Stimulated activated CD4-positive, alpha-beta T cell treated with anti-CD3 and anti-CD28 coated beads, Interleukin-4, amount 100 ng/mL, for 4 hours (primary cell): Measurements from ENCODE around the gene NEDD4L.
"Not testable (repeated sequence)": the region's sequence is repeated elsewhere in the genome, so short reads cannot be mapped to it uniquely, and the experiment has no call there.

Experiments
- DNase-seq, 2 experiments: peaks; one replicate each; pipeline ENCODE4 v3.0.0-alpha.2; 2020

Gene NEDD4L

GRCh38 chr18:58027341-58027740 lies 16.7 kb upstream of the NEDD4L start:
- DNase-seq = no peak

DNA sequence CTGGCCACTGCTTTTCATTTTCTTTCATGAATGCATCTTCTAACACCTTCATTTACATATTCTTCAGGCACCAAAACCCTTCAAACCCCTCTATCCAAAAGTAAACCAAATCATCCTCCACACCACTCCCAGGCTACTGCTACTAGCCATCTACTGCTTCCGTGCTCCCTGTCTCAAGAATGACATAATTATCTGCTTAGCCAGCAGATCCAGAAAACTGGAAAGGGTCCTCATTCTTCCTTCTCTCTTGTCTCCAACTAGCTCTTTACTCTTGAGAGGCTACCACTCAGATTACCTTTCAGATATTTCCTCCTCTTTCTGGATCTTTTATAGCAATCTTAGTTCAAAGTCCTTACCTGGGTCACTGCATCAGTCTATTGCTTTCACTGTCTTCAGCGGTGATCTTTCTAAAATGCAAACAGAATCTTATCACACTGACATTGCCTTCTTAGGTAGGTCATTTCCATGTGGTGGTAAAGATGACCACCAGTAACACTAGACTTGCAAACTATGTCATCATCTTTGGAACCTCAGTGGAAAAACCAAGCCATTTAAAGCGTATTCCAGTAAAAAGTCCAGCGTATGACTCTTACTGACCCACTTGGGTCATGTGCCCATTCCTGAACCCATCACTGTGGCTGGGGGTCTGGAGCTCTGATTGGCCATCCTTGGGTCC lies 15.8 kb upstream of the NEDD4L start:
- no peak for DNase-seq

DNA sequence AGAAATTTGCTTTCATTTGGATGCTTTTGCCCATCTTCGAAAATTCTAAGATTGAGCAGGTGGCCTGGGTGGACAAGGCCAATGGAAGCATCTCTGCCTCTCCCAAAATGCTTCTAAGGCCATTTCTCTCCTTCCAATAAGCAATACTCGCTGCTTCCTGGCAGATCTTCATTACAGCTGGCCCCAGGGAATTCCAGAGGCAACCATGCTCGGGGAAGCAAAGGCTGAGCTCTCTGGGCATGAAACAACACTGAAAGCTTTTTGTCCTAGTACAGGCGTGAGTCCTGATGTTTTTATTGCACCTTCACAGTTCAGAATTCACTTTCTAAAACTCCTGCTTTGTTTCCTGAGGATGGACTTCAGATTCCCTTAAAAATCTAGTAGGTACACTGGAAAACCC lies 11.8 kb upstream of the NEDD4L start:
- DNase-seq = no peak

DNA sequence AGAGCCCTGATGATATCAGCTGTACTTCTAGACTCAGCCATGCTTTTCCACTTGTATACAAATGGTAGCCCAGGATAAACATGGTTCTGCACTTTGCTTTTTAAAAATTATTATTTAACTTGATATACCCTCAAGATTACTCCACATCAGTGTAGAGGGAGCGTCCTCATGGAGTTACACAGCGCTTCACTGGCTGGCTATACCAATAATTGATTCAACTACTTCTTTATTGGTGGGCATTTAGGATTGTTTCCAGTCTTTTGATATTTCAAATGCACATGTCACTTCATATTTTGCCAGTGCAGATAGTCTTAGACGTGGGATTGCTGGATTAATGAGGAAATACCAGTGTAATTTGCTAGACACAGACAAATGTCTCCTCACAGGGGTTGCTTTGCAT lies 10.8 kb upstream of the NEDD4L start:
- DNase-seq = no peak

- DNase-seq = no peak
These were observed 9.7 kb upstream of the NEDD4L start for GRCh38 chr18:58034370-58034769.

DNA sequence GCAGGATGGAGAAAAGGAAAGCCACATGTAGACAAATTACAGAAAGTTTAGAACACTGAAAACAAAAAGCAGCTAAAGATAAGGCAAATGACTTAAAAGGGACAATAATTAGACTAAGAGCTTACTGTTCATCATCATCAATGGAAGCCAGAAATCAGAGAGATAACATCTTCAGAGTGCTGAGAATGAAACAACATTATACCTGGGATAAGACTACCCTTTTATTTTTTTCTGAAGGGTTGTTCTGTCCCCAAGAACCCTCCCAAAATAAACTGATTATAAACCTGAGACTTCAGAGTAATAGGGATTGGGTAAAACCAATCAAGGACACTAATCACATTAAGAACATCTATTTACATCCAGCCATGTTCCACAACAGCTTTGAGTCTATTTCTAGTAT lies 6.9 kb upstream of the NEDD4L start:
- no peak for DNase-seq

DNA sequence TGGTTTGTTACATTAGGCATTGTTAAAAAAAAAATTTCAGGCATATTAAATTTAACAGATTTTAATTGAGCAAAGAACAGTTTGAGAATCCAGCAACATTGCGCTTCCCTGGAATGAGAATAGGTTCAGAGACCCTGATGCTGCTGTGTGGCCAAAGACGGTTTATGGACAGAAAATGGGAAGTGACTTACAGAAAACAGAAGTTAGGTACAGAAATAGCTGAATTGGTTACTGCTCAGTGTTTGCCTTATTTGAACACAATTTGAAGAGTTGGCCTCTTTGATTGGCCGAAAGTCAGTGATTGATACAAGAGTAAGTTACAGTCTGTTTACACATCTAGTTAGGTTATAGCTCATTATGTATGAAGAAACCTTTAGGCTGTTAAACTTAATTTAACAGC lies 6.0 kb upstream of the NEDD4L start:
- no peak for DNase-seq

- no peak for DNase-seq
These were observed 2.4 kb upstream of the NEDD4L start for GRCh38 chr18:58041633-58042032.

DNA sequence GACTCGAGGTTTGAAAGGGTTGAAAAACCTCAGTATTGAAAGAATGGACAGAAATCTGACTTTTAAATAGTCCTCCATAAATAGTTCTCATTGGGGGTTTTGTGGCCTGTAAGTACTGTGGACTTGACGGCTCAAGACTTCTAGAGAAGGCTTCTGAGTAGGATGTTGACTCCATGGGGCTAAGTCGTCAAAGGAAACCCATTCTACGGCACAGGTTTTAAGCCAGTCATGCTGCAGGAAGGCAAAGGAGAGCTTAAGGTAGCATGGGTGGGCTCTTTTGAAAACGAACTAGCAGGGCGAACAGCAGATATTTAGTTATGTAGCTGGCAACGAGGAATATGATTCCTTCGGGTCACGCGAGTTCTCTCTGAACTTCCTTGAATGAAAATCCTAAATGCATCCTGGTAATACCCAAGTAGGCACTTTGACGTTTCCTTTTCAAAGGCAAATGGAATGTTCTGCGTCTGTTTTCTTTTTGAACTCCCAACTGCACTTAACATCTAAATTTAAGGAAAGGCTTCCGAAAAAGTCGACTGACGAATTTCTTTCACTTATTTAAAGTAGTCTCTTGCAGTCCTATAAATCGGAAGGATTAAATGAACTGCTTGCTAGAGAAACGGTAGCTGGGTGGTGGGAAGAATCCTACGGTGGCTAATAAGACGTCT lies 1.1 kb upstream of the NEDD4L start:
- no peak for DNase-seq

DNA sequence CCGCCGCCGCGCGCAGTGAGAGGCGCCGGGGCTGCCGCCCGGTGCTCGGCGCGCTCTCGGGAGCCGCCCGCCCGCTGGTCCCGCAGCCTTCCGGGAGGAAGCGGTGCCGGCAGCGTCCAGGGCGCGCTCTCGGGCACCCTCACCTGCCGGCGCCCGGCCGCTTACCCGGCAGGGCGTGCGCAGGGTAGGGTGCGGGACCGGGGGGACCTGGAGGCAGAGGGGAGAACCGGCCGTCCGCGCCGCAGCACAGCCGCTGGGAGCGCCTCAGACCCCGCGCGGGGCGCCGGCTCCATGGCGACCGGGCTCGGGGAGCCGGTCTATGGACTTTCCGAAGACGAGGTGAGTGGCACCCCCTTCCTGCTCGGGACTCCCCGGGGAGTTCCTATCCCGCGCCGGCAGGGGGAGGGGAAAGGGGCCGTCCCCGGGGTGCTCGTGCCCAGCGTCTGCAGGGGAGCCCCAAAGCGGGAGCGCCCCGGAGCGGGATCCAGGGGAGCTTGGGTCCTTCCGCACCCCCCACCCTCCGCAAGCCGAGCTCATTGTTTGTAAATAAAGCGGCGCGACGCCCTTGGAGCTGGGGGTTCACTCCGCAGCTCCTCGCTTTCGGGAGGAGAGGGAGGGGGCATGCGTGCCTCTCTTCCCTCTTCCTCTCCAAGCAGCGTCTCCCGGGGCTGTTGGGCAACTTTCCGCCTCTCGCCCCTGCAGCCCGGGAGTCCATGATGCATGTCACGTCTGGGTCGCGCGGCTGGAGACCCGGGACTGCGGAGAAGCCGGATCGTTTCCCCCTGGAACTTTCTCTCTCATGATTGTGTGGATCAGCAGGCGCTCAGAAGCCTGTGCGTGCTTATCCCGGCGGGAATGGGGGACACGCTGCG lies 580 bp downstream of the NEDD4L start:
- DNase-seq = peak; percentile 35 to 37

DNA sequence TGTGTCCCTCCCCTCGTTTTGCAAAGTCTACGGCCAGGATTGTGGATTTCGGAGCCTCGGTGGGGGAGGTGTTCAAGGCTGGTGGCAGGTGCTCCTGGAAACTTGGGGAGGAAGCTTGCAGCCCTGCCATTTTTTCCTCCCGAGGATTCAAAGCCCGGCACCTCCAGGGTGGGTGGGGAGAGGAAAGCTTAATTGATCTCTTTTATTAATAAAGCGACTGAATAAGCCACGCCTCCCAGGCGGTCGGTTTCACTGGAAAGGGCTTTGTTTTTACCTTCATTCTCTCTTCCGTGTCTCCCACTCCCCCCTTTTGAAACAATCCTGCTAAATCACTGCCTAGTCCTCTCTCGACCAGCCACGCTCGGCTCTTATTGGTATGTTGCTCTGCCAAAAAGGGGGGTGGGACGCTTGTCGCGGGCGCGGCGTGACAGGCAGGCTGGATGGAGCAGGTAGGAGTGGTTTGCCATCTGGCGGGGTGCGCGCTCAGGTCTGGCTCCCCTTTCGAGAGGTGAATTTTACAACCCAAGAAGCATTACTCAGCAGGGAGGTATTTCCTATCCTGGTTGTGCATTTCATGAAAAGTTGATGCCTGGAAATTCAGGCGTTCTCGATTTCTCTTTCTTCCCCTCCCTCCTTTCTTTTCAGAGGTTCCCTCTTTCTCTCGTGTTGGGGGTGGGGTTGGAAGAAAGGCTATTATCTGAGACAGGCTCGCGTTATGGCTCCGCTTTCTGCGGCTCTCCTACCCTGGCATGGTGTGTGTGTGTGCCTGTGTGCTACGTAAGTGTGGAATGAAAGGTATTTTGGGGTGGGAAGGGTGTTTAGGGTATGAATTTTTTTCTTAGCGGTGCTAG lies 1.4 kb downstream of the NEDD4L start:
- DNase-seq = peak; percentile 23 to 34

GRCh38 chr18:58046093-58046793 lies 2.2 kb downstream of the NEDD4L start:
- no peak for DNase-seq

GRCh38 chr18:58046794-58047555 lies 2.9 kb downstream of the NEDD4L start:
- DNase-seq = no peak

GRCh38 chr18:58047556-58047882 lies 3.5 kb downstream of the NEDD4L start:
- no peak for DNase-seq

DNA sequence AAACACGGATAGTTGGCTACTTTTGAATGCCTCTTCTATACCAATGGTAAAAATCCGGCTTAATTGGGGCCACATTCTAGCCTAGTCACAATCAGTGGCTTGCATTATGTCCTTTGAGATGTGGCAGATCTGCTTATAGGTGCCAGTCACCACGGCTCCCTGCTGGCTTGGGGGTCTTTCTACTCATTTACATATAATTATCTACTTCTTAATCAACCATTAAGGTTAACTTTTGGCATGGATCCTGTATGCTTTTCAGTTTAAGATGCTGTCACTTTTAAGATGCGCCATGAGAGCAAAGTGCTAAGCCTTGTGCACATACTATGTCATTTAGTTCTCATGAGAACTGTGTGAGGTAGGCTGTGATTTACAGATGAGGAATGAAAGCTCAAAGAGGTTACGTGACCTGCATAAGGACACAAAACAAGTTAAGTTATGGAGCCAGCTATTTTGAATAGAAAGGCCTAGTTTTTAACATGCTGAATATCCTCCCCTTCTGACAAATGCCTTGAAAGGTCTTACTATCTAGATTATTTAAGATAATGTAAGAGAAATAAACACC lies 4.1 kb downstream of the NEDD4L start:
- no peak for DNase-seq

DNA sequence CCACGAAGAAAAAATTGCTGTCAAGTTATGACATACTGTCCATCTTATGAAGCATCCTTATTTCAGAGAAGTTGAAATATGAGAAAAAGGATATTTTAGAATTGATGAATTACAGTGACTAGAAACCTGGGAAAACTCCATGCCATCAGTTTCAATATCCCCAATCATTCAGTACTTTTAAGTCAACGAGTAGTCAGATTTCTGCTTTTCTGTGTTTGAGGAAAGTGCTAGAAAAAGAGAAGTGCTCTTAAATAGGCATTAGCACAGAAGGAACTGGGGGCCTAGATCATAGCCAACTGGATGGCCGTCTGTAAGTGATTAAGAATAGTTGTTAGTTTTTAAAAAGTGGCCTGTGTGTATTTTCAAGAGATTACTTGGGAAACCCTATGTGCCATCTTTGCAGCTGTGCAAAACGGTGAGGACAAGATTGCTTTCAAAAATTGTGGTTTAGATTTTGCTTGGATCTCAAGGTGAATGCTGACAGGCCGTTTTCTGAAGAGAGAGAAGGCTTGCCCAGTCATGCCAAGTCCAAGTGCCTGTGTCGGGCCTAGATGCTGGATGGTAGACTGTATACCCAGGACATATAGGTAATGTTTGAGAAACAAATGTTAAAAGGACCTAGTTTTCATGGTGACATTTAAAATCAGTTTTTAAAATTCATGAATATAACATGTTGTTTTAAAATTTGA lies 5.1 kb downstream of the NEDD4L start:
- DNase-seq = no peak

DNA sequence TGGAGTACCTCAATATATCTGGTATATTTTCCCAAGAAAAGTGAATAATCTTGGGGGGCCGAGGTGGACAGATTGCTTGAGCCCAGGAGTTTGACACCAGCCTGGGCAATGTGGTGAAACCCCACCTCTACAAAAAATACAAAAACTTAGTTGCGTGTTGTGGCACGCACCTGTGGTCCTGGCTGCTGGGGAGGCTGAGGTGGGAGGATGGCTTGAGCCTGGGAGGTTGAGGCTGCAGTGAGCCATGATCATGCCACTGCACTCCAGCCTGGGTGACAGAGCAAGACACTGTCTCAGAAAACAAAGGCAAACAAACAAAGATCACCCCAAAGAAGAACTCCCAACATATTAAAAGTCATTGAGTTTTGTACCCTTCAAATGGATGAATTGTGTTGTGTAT lies 6.9 kb downstream of the NEDD4L start:
- DNase-seq = not testable (repeated sequence)

- DNase-seq = no peak
These were observed 7.9 kb downstream of the NEDD4L start for GRCh38 chr18:58051765-58052460.

DNA sequence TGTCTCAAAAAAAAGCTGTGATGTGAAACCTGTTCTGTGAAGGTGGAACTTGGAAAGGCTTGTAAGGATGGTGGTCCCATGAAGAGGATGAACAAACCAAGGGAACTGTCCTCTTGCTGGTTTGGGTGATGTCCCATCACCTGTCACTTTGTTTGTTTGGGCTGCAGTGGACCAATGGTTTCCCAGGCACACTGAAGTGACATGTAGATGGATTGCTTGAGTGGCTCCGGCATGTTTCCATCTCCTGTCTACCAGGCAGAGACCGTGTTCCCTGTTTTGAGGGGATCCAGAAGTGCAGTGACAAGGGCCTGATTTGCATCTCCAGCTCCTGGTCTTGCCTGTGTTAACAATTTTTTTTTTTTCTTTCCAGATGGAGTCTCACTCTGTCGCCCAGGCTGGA lies 8.9 kb downstream of the NEDD4L start:
- DNase-seq = no peak
